ENCODE measurements around the gene DSCAM.

DSCAM gene

DNA sequence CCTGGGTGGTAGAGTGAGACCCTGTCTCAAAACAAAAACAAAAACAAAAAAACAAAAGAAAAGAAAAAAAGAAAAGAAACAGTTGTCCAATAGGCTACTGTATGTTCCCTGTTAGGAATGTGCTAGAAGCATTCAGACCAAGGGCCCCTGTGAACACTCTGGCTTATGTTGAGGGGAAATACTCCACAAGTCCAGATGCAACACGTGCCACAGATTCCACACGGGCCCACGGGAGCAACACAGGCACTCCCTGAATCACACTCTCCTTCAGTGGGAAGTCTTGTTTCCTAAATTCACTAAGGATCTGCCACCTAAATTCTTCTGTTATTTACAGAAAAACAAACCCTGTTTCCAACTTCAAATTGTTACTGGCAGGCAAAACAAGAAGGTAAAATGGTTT is 688.6 kb downstream of the DSCAM start:
- no peak for DNase-seq

DNA sequence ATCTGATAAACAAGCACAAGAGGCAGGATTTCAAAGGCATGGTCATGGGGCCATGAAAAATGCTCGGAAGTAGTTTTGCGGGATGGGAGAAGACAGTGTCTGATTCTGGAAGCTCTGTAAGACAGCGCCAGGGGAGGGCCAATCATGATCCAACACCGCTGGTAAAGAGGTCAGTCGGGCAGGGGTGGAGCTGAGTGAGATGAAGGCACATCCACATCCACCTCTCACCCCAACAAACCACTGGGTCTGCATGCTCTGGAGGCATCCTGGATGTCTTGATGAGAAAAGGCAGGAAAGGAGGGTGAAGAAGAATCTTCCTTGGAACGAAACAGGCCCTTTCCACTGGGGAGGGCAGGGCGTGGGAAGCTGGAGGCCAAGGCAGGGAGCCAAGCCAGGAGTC is 691.4 kb downstream of the DSCAM start:
- DNase-seq, result no peak

DNA sequence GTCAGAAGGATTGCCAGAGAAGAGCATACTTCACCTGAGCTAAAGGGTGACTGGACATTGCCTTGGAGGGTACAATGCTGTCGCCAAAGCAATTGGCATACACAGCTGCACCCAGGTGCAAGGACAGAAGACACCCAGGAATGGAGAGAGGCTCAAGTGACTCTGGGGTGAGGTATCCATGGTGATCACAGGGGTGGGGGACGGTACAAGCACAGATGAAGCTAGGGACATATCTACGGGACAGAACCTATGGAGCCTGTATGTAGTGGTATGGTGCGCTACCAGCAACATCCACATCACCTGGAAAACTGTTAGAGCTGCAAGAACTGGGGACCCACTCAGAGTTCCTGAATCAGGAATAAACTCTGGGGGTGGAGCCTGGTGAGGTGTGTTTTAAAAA is 693.6 kb downstream of the DSCAM start:
- DNase-seq, result no peak

DNA sequence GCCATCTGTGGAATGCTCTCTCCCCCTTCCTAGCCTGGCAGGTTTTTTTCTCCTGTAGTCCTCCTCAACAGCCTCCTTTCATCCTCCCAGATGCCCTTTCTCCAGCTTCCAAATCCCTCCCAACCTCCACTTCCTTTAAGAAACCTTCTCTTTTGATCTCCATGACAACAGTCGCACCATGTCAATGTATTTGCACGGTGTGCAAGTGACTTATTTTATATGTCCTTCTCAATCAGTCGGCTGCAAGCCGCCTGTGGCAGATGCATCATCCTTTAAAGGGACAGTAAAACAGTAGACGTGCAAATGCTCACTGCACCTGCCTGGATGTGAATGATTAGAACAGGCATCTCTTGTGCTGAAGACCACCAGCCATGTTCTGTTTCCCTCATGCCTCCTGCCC is 694.5 kb downstream of the DSCAM start:
- no peak for DNase-seq

DNA sequence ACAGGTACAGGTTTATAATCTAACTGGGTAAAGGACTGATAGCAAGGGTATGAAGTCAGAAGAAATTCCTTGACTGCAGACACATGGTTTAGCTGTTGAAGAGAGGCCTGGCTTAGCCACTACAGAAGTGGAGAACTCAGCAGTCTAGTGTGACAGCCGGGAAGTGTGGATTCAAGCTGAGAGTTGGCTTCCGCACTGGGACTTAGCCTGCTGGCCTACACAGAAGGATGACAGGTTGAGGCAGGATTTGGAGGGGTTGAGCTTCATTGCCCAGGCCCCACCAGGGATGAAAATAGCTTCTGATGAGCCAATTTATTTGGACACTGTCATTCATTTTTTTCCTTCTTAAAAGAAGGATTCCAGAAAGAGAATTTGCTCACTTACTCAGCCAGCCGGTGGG is 695.3 kb downstream of the DSCAM start:
- DNase-seq, result no peak

DNA sequence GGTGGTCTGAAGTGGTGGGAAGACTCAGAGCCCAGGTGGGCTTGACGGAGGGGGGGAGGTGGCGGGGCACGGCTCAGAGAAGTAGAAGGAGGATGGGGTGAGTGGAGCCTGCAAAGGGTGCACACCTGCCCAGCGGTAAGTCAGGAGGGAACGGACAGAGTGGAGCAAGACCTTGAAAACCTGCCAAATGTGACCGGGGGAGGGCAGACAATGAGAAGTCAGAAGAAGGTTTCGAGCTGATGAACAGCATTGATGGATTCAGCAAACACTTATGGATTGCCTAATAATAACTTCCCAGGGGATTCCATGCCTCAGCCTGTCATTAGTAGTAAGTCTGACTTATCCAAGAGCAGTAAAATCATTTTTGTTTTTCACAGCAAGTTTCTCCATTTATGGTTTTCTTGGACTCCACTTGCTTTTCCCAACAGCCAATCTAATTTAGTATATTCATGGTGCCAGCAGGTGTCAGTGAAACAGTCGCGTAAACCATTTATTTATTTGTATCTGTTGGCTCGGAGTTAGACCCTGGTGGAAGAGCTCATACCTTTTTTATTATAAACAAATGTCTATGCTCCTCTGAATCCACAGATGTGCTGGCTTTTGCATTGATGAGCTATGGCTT is 700.6 kb downstream of the DSCAM start:
- no peak for DNase-seq

DNA sequence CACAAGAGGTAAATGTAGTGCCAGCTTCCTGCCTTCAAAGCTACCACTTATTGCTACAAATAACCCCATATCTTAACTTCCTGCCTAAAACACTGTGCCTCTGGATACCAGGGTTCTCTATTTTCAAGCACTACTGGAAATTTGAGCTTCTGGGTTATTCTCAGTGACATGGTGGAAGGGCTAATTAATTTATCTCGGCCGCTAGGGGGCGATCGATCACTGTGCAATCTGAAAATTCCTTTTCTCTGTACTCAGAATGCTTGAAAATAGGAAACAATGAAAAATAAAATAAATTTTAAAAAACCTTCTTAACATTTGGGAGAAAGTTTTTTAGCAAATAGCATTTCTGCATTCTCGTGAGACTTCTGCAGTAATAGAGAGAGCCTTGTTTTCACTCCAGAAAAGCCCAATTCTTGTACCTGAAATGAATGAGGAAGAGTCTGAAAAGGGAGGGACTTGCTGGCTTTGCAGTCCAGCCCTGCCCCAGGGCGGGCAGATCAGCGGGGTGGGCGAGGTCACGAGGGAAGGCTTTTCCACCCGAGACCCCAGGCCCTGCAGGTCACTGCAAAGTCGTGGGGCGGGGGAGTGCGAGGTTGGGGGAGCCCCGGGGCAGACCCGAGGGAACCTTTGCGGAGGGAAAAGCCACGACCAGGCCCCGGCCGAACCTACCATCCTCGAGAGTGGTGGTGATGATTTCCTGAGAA is 703.0 kb downstream of the DSCAM start:
- DNase-seq, result no peak

DNA sequence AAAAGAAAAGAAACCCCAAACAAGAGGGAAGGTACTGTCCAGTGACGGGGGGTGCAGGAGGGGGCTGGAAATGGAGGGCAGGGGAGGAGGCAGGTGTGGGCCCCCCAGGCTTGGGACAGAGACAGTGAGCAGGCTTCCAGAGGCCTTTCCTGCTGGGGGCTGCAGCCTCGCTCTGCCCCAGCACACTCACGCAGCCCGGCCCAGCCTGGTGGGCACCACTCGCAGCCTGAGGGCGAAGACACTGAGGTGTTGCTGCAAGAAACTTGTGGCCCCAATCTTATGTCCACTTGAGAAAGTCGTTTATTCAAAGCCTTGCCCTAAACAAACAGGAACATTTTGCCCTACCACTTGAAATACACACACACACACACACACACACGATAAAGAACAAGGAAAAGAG is 705.3 kb downstream of the DSCAM start:
- DNase-seq, result no peak

DNA sequence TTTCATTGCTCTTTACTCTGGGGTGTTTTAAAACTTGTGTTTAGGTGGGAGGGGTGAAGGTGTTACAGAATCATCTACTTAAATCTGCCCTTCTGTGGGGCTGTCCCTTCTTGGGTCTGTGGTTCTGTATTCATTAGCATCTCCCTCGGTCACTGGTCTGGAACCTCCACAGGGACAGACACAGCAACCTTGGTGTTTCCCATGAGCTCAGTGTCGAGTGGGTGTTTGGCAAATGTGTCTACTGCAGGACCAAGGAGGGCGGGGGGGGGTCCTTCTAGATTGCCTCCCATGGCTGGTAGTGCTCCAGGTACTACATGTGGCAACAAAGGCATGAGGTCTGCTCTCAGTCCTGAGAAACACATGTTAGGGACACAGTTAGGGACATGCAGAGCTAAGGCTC is 706.3 kb downstream of the DSCAM start:
- no peak for DNase-seq

DNA sequence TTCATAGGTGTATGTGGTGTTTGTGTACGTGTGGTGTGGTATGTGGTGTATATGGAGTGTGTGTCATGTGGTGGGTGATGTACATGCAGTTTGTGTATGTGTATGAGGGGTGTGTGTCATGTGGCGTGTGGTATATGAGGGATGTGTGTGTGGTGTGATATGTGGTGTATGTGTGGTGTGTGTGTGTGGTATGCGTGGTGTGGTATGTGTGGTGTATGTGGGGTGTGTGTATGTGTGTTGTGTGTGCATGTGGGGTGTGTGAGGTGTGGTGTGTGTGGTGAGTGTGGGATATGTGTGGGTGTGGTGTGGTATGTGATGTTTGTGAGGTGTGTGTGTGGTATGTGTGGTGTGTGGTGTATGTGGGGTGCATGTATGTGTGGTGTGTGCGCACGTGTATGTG is 707.3 kb downstream of the DSCAM start:
- no peak for DNase-seq

DNA sequence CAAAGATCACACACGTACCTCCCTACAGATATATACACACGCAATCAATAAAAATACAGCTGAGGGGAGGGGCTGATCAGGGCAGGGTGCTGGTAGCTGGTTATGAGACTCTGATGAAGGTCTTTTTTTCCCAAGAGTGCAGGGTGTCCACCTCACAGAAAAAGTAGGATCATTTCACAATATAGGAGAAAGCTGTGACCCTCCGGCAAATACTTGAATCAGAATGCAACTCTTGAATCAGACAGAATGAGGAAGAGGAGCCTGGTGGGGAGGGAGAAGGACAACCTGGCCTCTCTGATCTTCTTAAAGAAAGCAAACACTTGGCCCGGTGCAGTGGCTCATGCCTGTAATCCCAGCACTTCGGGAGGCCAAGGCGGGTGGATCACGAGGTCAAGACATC is 710.4 kb downstream of the DSCAM start:
- DNase-seq, result no peak

DNA sequence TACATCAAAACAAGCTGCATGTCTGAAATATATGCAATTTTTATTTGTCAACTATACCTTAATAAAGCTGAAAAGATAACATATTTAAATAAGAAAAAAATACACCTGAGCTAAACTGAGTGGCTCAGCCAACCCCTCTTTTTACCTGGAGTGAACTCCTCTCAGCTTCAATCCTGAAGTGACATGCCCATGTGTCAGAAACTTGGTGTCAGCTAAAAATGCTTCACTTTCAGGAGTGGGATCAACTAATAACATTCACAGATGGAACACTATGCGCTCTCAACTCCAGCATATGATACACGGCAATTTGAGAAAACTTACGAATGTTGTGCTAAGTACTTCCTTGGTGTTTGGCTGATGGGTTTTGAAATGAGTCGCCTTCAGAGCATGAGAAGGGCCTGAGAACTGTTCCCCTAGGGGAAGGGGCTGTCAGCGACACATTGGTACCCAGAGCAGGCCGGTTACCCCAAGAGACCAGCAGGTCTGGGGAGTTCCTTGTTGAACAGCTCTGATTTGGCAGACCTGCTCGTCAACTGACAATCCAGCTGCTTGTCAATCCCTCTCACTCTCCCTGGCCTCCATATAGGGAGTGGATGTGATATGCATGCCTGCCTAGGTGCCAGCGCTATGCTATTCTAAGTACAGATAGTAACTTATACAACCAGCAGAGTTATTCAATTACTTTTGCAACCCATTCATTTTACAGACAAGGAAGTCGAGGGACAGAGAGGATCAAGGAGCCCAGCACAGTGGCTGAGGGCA is 712.0 kb downstream of the DSCAM start:
- DNase-seq, result no peak

DNA sequence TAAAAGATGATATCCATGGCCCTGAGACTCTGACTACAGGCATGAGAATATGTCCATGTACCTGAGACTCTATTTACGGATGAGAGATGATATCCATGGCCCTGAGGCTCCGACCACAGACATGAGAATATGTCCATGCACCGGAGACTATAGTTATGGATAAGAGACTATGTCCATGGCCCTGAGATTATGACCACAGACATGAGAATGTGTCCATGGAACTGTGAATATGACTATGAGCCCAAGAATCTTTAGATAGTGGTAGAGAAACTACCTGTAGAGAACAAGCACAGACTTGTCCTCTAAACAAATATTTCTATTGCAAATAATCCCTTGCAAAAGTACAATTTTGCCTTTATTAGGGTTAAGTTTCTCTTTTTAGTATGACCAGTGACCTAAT is 716.5 kb downstream of the DSCAM start:
- no peak for DNase-seq

DNA sequence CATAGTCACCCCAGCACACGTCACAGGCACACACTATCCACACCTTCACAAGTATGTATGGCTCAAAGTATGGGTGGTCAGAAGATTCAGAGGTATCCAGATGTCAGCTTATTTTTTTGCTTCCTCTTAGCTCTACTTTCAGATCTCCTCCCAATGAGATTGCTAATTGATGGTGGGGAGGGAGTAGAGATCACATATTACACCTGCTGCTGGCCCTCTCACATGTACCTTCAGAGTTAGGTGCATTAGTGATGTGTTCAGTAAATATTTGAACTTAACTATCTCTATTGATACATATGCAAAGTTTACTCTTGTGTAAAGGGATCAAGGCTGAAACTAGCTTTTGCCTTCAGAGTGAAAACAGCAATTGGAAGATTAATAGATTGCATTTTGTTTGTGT is 717.1 kb downstream of the DSCAM start:
- no peak for DNase-seq

DNA sequence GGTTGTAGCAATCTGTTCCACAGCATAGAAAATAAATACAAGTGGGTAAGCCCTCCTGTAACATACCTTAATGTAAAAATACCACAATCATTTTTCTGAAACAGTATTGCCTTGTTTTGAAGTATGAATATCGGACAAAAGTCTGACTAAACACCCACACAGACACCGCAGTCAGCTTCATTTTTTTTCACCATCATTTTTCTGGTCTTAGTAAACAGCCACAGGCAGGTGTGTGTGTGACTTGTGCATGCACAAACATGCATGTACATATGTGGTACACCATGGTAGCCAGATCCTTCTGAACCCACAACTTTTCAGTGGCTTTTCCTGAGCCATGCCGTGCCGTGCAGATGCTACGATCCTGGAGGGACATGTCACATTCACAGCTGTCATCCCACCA is 718.1 kb downstream of the DSCAM start:
- DNase-seq, result no peak

DNA sequence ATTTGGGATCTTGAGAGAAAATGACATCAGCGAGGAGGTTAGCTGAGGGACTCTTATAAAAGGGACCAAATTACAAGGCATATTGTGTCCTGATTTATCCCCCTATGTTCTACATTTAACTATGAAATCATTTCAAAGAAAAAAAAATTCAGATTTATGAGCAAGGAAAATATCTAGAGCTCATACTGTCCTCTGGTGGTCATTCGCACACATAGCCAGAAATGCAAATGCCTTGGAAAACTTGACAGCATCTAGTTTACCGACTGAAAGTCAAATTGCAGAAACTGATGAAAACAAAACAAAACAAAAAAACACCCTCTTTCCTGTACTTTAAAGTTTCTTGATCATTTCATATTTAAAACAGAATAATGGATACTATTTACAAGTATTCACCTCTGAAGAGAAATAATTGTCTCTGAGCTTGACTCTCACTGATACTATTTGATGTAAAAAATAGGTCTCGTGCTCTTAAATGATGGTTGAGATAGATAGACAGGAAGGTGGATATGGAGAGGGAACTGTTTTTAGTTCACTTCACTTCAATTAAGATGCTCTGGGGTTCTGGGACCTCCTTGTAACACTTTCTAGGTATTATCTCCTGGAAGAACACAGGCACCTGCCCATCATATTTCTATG is 725.9 kb downstream of the DSCAM start:
- no peak for DNase-seq

DNA sequence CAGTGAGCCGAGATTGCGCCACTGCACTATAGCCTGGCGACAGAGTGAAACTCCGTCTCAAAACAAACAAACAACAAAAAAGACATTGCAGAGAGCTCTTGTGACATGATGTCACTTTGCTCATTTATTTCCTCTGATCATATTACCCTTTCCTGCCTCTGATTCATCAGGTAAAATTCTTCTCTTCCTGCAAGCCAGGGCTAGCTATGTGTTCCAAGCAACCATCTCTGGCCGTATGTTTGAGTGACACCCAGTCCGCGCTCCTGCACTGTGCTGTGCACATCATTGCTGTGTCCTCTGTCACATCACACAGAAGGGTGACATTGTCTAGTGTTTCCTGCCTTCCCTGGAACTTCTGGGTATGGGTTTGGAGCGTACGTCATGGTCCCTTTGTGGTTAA is 728.4 kb downstream of the DSCAM start:
- DNase-seq, result no peak

DNA sequence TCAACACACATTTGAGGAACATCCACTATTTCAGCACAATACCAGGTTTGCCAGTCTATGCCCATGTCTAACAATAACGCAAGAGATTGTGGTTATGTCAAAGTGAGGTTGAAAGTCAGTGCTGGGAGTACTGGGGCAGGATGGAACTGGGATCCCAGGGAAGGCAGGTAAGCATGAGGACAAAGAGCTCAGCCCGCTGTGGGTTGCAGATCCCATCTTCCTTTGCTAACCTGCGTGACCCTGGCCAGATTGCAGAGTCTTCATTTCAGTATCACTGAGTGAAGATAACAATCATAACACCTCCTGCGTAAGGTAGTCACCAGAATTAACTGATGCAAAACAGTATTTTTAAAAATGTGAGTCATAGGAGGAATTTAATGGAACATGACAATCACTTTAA is 729.7 kb downstream of the DSCAM start:
- no peak for DNase-seq

DNA sequence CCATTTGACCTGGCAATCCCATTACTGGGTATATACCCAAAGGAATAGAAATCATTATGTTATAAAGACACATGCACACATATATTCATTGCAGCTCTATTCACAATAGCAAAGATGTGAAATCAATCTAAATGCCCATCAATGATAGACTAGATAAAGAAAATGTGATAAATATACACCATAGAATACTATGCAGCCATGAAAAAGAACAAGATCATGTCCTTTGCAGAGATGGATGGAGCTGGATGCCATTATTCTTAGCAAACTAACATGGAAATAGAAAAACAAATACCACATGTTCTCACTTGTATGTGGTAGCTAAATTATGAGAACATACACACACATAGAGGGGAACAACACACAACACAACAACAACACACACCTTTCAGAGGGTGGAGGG is 731.2 kb downstream of the DSCAM start:
- no peak for DNase-seq

DNA sequence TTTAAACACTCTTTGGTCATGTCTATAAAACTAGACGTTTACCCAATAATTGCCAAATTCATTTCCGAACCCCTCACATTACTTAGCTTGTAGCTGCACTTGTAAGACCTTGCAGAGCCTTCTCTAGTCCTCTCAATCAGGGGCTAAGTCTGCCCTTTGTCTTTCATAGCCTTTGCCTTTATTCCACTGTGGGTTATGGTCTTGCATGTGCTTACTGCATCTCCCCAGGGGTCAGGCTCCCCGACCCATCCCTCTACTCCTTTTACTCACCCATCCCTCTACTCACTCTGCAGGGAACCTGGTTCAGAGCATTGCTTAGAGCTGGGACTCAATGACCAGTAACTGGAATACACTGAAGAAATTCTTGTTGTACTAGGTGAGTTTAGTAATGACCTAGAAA is 744.3 kb downstream of the DSCAM start:
- no peak for DNase-seq

DNA sequence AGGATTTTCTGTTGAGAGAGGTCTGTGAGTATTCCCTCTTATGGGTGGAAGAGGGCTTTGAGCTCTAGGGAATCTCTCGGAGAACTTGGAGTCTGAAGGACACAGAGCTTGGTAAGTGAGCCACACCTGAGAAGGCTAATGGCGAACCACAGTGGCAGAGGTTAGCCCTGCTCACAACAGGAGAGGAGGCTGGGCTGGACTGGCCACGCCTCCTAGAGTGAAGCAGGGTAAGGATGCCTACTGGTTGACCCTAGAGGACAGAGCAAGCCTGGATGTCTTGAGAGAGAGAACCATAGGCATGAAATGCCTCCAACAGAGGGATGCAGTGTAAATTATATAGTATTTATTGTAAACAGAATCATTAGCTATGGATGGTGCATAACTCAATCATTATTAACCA is 747.1 kb downstream of the DSCAM start:
- no peak for DNase-seq

DNA sequence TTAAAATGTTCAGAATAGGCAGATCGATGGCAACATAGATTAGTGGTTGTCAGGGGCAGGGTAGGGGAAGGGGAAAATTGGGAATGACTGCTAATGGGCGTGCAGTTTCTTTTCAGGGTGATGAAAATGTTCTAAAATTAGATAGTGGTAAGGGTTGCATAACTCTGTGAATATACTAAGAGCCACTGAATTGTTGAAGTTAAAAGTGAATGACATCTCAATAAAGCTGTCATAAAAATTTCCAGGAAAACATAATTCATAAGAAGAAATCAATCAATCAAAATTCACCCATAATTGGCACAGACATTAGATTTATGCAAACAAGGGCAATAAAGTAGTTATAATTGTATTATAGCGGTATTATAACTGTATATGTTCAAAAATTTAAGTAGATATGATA is 751.5 kb downstream of the DSCAM start:
- no peak for DNase-seq

DNA sequence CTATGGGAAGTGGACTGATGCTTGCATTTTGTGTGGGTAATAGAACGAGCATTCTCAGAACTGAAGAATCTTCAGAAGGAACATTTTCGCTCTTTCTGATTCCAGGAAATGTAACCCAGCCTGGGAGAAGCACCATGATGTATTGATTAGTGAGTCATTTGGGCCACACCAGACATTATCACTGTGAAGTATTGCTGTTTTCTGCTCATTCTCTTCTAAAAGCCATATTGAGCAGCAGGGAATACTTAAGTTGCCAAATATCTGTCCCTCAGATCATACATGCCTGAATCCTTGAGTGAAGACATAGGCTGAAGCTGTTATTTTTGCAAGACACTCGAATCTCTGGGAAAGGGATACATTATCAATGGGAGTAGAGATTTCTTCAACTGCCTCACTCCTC is 766.6 kb downstream of the DSCAM start:
- no peak for DNase-seq

DNA sequence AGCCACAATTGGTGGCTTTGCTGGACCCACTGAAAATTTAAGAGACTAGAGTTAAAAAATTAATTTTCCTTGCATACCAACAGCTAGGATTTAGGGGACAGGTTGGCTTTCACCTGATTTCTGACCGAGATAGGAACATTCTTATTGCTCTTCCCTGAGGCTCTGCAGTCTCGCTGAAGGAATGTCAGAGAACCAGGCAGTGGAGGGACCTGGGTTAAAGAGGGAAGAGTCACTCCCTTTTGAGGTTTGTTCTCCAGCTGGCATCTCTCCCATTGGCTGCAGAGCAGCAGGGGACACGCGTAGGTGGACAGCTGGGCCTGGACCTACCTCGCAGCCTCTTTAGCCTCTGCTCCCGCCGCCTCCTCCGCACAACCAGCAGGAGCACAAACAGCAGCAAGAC is 772.2 kb downstream of the DSCAM start:
- DNase-seq, result no peak
